OCI-LY3 (cell line): ENCODE data around the gene FASTKD1.
"Not testable (repeated sequence)": the region's sequence is repeated elsewhere in the genome, so short reads cannot be mapped to it uniquely, and the experiment has no call there.

Source experiments
- CTCF ChIP-seq: fragments of 200-600, 300-600 bp; sonication (generic); IDR thresholded peaks from 2 replicates; pipeline ENCODE4 v1.5.1; 2014; ENCODE audit warnings: antibody characterized with exemption, low read length, low read depth
- EZH2phosphoT487 ChIP-seq: fragments of 200-600 bp; shearing (Covaris generic); IDR thresholded peaks from 2 replicates; pipeline ENCODE4 v1.6.1; 2018; ENCODE audit warnings: antibody characterized with exemption, mixed run types, low read depth

- TF ChIP-seq CTCF, EZH2phosphoT487: not testable (repeated sequence)
Observed at GRCh38 chr2:169582552-169583266, 9.0 kb upstream of the FASTKD1 start.
